MM.1S (cell line): ENCODE data around the gene NBAS.

Experiments
- EZH2 ChIP-seq: fragments of 300-600 bp; sonication (generic); optimal IDR thresholded peaks from 2 replicates; pipeline ENCODE3; 2017; ENCODE audit warnings: low read depth, mild to moderate bottlenecking, antibody characterized with exemption, low read length, mixed read lengths
- EZH2phosphoT487 ChIP-seq: fragments of 300-600 bp; sonication (generic); IDR thresholded peaks from 2 replicates; pipeline ENCODE4 v1.6.1; 2018; ENCODE audit warnings: antibody characterized with exemption, low read length

GRCh38 chr2:15565392-15565791 lies 4.3 kb upstream of the NBAS start:
- TF ChIP-seq EZH2: no peak
- TF ChIP-seq EZH2phosphoT487: no peak
